ENCODE measurements around the gene ANKS6.

Gene ANKS6

DNA sequence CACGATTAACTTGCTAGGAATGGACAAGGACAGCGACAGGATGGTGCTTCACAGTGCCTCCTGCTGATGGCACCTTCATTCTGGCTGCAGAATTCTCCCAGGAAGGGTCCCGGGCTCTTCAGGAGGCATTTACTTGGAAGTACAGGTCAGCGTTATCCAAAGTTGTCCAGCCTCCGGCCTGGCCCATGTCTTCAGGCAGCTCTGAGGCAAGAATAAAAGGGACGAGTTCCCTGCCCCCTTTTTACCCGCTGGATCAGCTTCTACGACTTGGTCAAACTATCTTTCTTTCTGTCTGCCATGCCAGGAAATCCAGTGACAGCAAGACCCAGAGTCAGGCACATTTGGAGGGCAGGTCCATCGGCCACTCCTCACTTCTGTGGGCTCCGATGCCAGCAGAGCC lies 64.3 kb downstream of the ANKS6 start:
- DNase-seq, result no peak

DNA sequence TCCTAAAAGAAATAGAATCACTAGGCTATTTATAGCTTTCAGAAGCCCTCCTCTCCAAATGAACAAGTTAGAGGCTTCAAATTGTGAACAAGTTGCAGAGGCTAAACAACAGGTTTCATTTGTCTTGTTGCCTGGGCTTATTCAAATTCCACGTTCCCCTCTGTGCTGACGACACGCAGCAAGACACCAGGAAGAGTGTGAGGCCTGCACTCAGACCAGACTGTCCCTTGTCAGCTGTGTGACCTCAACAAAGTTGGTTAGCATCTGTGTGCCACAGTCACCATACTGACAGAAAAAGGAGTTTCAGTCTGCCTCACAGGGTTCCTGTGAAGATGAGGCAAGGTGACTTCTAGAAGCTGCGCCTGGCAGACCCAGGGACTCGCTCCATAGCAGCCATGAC lies 65.5 kb downstream of the ANKS6 start:
- DNase-seq, result no peak

DNA sequence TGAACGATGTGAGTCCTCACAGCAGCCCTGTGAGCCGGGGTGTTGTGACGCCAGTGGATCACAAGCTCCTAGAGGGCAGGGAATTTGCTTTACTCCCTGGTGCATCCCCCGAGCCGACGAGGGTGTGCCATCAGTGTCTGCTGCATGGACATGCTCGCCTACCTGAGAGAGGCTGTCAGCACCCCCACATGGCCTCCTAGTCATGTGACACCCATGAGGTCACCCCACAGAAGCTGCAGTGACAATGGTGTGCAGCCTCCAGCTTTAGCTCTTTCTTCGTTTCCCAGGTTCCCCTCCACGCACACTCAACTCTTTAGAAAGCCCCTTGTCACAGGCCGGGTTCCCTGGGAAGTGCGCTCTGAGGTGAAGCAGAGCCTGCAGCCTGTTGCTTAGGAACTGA lies 67.9 kb downstream of the ANKS6 start:
- no peak for DNase-seq

DNA sequence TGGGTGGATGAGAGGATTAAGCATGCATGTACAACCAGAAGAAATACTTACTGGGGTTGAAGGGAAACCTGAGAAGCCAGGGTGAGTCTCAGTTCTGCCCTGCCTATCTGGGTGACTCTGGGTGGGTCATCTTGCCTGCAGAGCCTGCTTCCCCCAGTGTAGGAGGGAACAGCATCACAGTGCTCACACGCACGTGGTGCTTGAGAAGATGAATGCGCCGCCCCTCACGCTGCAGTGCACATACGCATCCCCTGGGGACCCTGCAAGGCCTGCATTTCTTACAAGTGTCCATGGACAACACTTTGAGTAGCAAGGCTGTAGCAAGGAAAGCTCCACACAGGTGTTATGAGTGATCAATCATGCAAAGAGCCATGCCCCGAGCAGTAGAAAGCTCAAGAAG lies 68.9 kb downstream of the ANKS6 start:
- no peak for DNase-seq

DNA sequence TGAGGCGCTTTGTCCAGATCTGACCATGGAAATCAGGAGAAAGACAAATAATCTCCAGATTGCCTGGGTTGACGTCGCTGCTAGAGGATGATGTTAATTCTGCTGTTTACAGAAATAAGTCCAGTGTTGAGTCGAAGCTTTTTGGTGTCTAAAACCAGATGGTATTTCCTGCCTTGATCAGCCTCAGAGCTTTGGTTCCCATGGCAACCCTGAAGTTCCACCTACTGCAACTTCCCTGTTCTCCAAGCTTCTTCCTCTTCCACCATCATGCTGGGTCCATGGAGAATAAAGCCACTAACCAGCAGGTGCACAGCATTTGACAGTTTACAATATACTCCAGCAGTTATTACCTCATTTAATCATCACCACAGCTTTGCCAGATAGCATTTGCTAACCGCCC lies 69.6 kb downstream of the ANKS6 start:
- peak; percentile 47 for DNase-seq

DNA sequence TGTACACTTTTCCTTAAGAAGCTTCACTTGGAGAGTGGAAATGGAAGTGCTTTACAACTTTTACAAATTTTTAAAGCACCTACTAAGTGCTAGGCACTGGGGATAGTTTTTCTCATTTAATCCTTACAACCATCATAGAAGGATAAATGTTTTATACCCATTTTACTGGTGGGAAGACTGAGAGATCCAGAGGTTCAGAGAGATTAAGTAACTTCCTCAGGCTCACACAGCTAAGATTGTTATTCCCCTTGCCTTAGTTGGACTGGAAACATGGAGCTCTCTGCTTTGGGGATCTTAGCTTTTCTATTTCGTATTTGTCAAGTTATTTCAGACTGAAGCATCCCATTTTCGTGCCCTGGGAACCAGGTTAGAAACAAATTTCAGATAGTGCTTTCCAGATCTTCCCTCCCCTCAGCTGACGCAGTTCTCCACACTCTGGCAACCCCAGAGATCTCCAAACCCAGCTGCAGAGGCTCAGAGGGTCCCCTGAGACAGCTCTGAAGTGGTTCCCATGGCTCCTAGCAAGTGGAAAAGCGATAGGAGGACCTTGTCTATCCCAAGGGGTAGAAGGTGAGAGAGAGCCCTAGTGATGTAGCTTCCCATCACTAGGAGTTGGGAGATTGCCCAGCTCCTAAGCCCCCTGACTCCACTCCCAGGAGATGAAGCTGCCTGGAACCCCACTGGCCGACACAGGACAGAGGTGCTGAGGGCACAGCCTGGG lies 71.4 kb downstream of the ANKS6 start:
- no peak for DNase-seq

DNA sequence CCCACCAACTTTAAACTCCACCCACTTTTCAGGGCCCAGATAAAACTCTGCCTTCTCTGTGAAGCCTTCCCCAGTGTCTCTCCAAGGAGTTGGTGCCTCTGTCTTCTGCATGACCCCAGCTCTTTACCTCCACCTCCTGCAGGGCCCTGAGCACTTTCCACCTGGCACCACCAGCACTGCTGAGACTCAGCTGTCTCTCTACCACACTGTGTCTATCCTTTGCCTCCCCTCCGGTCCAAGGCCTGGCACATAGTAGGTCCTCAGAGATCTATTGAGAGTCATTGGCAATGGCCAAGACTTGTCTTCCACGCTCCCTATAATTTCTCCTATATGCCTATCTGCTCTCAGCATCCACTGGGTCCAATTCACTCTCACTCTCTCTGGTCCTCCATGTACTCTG lies 74.7 kb downstream of the ANKS6 start:
- DNase-seq, result no peak

DNA sequence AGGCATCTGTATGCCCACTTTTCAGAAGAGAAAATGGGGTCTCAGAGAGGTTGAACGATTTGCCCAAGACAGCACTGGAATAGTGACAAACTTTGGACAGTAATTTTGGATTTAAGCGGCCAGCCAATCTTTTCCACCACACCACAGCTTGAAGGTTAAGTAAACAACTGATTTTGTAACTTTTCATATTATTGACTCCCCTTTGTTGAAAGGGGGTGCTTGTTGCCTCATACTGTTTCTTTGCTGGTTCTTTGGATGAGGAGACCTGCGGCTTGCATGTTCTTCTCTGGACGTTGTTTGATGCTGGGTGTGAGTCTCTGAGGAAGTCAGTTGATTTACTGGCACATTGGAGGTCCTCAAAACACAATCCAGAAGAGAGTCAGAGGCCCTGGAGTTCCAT lies 76.0 kb downstream of the ANKS6 start:
- no peak for DNase-seq

DNA sequence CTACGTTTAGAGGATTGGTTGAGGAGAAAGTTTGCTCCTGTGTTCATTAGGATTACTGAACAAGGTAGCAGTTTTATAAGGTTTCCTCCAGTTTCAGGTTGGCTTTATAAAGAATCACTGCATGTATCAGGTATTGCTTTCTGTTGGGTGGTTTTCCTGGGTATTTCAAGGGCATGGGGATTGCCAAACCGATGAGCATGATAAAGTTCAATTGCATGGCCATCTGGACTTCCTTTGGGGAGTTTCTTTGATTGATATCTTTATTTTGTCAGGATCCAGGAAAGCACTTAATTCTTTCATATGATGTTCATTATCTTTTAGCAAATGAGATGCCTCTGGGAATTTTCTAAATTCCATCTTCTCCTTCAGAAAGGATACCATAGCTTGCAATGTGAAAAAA lies 77.3 kb downstream of the ANKS6 start:
- DNase-seq, result no peak

DNA sequence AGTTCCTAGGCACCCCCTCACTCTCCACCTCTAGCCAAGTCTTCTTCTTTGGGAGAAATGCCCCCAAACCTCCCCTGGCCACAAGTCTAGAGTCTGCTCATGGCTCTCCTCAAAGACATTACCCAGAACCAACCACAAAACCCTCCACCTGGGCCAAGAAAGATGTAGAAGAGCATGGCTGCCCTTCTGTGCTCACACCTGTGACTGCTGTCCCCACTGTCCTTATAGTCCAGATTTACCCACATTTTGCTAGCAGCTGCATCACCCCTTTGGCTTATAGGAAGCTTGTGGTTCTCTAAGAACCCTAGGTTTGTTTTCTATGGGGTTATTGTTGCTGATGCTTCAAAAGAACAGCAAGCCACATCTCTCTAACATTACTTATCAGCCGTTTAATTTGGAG lies 81.5 kb downstream of the ANKS6 start:
- DNase-seq, result no peak

DNA sequence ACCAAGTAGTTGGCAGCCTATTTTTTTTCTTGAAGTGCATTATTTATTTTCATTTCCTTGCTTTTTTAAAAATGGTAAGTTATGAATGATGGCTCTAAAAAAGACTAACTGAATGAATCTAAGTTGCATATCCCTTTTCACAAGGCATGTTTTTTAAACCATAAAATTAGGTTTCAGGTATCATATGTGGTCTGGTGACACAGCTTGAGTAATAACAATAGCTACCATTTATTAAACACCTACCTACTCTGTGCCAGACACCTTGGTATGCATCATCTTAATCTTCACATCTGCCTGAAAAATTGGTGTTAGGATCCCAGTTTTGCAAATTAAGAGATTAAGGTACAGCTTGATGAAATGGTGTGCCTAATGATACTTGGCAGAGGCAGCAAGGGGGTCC lies 83.4 kb downstream of the ANKS6 start:
- DNase-seq, result no peak

DNA sequence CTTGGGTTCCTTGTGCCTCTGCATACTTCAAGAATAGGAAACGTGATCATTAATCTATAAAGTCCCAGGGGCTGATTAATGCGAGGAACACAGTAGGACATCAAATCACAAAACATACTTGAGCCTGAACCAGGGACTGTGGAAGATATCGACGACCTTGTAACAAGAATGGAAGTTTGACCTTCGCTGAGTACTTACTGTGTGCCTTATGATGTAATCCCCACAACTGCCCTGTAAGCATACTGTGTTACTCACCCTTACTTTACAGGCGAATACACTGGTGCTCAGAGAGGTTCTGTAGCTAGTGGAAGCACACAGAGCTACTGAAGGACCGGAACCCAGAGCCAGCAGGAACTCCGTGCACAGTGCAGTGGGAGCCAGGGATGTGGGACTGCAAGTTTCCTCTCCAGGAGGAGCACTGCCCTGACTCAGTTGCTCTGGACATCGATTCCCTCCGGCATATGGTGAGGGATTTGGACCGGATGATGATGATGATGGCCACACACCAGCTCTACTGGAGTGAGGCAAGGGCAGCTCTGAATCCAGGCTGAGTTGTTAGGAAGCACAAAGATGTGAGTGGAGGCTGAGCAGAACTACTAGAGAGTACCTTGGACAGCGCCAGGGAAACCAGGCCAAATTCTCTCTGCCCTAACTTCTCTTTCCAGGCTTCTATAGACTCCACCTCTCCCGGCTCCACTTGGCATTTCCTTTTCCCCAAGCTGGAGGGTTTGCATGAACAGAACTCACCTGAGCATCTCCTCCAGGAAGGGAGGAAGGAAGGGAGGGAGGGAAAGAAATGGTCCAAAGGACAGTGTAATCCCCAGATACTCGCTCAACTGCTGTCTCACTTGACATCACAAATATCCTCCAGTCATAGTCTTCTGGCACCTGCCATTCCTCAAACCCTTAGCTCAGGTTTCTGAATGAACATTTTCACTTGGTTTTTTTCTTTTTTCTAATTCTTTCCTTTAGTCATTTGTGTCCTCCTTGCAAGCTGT lies 86.1 kb downstream of the ANKS6 start:
- peak; percentile 50 for DNase-seq

DNA sequence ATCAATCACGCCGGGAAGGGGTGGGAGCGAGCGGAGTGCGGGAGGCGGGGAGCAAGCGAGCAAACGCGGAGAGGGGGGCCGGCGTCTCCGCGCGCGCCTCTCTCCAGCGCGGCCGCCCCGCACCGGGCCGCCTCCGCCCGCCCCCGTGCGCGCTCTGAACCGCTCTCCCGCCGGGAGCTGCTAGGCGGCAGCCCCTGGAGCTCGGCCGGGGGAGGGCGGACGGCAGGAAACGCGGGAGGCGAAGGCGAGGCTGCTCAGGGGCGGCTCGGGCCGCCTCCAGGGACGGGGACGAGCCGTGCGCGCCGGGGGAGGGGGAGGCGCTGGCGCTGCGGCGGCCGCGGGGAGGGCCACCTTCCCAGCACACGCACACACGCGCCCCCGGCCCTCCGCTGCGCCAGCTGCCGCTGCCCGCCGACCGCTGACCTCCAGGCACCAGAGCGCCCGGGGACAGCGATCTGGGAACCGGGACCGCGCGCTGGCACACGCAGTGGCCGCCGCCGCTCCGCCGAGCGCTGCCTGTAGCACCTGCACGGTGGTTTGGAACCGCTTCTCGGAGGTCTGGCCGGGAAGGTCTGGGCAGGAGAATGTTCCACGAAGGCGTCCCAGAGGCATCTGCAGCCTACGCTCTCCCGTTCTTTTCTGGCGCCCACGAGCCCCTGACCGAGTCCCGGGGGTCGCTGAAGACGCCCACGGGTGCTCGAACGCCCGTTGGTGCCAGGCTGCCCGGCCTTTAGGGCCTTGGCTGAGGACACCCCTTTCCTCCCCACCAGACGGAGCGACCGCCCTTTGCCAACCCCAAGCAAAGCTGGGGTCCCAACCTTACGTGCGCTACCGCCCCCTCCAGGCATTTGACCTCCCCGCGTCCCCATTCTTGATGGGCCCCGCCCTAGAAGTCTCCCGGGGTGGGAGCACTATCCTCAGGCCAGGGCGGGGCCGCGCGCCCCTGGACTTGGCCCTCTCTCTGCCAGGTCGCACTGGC lies 87.1 kb downstream of the ANKS6 start, which contains the start of gene GABBR2:
Gene GABBR2 (minus strand): TSS at position 3 of the 979 bp plus-strand sequence. CDS start 198 bp downstream, outside the sequence.
- DNase-seq, result no peak

DNA sequence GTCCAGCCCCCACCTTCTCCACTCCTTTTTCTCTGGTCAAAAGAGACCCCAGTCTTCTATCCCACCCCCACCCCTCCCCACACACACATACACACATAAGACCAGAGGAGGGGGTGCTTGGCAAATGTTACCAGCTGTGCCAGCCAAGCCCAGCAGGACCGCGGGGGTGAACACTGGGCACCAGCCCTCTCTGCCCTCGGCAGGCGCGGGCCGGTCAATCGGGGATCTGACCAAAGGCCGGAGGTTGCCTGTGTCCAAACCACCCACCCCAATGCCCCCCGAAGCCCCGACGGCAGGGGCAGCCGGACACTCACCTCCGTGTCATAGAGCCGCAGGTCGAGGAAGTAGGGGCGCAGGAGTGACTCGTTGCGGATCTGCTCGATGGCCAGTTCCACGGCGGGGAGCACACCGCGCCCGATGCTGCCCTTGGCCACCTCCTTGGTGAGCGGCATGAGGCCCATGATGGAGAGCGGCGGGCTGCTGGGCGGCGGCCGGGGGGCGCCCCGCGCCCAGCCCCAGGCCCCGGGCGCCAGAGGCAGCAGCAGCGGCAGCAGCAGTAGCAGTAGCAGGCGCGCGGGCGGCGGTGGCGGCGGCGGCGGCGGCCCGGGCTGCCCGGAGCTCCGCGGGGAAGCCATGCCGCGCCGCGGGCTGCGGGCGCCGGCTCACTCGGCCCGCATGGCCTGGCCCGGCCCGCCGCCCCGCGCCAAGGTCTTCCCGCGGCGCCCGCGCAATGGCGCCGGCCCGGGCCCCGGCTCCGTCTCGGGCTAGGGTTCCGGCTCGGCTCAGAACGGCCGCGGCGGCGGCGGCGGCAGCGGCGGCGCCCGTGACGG lies 88.0 kb downstream of the ANKS6 start:
- DNase-seq, result no peak

DNA sequence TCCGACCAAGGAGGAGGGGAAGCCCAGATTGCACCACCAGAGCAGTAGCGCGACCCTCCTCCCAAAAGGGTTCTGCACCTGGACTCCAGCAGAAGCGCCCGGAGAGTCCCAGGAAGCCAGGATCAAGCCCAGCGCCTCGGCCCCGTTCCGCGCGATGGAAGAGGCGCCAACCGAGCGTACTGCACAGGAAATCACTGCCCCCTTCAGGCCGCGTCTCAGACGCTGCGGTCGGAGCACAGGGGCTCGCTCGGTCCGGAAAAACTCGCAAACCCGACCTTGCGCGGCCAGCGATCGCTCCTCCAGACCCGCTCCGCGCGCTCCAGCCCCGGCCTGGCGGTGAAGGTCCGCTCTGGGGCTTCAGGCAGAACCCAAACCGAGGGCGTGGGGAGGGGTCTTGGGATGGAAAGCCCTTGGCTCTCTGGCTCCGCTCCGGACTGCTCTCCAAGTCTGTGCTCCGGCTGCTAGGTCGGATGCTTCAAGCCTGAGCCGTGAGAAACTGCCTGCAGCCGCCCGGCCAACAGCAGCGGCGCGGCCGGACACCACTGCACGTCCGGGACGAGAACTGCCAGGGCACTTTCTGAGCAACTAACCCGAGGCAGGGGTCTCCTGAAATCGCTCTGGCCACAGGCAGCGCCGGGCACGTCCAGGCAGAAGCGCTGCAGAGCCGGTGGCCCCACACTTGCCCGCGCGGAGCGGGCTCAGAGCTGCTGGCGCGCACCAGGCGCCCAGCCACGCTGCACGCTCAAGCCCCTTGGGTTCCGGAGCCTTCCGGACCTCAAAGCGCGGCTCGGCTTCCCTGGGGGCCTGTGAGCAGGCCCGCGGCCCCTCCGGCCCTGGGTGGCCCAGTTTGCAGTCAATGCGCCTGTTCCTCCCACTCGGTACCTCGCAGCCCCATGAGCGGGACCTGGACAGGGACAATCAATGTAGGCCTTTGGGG lies 88.9 kb downstream of the ANKS6 start:
- peak; percentile 46 for DNase-seq

DNA sequence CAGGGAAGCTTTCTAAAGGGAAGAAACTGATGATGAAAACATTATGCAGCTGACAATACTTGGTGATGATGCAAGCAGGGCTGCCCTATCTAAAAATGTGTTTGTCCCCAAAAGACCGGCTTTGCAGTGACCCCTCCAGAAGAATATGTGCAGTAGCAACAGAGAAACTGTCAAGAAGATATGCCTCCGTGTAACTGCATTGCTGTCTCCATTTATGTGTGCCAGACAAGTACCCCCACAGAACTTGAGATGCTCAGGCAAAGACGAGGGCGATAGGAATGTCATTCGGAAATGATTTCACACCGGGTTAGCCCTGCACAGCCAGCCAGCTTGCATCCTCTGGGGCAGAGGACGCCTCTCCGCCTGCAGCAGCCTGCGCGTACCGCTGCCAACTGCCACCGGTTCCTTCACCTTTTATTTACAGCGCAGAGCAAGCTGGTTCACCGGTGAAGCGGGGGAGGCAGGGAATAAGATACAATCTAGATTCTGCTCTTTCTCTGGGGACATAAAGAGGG lies 89.6 kb downstream of the ANKS6 start:
- no peak for DNase-seq

DNA sequence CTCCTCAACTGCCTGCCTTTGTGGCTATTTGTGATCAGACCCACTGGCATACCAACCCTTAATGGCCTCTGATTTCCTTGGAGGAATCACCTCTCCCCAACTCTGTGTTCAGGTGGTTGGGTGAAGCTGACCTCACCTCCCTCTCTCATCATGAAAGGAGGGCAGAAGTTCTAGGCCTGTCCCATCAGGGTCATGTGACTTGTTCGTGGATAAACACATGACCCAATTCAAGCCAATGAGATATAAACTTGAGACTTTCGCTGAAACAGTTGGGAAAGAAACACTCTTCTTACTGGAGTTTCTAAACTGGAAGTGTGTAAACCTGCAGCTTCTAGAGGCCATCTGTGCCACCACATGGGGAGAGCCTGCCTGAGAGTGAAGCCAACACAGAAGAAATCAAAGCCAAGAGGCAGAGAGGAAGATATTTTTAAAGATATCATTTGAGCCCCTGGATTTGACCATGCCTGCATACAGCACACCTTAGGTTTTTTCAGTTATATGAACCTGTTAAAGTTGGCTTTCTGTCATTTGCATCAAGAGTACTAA lies 93.4 kb downstream of the ANKS6 start:
- DNase-seq, result no peak

DNA sequence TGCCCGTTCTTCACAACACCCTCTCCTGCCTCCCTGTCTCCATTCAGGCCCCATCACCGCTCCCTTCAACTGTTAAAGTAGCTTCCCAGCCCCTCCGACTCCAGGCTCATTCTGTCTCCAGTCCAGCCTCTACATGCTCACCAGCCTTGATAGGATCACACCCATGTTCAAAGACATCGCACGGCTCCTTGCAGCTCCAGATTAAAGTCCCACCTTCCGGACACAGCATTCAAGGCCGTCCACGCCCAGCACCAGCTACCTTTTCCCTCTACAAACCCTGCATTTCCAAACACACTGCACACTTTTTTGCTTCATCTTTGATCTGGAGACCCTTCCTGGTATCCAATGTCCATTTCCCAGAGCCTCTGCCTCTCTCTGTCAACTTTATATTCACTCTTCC lies 94.0 kb downstream of the ANKS6 start:
- DNase-seq, result no peak

DNA sequence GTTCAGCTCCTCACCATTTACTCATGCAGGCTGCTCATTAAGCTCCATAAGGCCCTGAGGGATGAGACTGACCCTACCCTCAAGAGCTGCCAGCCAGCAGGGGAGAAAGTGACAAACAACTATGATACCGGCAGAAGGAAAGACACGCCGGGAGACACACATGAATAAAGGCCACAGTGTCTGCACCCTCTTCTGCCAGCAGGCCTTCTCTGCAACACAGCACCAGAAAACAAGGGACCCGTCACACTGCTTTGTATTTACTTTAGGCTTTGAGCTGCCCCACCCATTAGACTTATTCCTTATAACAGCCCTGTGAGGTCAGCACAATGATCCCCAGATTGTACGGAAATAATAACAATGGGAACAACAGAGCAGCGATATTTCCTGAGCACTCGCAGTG lies 94.8 kb downstream of the ANKS6 start:
- no peak for DNase-seq

DNA sequence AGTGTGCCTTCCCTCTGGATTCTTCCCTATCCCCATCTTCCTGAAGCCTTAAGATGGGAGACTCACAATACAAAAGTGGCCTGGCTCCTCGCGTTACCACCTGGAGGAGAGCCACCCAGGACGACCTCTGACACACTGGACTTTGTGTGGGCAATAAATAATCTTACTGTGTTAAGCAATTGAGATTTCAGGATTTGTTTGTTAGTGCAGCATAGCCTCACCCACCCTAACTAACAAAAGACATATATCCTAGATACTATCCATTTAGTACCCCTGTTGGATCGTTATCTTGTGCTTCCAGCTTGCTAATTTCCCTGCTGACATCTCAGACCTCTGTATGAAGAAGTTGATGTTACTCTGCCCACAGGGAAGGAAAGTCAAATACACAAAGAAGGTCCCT lies 95.6 kb downstream of the ANKS6 start:
- DNase-seq, result no peak
